Activated CD4-positive, alpha-beta T cell treated with anti-CD3 and anti-CD28 coated beads for 24 hours (primary cell): Measurements from ENCODE around the gene PCDHA13.
"Not testable (repeated sequence)": the region's sequence is repeated elsewhere in the genome, so short reads cannot be mapped to it uniquely, and the experiment has no call there.

Experiments used
- DNase-seq, 2 donors: peaks; one replicate each; pipeline ENCODE4 v3.0.0-alpha.2; 2020; ENCODE audit warnings: low read depth in 2 of 2

The PCDHA13 gene

GRCh38 chr5:140870221-140871201 lies 11.4 kb upstream of the PCDHA13 start:
- DNase-seq, result no peak

DNA sequence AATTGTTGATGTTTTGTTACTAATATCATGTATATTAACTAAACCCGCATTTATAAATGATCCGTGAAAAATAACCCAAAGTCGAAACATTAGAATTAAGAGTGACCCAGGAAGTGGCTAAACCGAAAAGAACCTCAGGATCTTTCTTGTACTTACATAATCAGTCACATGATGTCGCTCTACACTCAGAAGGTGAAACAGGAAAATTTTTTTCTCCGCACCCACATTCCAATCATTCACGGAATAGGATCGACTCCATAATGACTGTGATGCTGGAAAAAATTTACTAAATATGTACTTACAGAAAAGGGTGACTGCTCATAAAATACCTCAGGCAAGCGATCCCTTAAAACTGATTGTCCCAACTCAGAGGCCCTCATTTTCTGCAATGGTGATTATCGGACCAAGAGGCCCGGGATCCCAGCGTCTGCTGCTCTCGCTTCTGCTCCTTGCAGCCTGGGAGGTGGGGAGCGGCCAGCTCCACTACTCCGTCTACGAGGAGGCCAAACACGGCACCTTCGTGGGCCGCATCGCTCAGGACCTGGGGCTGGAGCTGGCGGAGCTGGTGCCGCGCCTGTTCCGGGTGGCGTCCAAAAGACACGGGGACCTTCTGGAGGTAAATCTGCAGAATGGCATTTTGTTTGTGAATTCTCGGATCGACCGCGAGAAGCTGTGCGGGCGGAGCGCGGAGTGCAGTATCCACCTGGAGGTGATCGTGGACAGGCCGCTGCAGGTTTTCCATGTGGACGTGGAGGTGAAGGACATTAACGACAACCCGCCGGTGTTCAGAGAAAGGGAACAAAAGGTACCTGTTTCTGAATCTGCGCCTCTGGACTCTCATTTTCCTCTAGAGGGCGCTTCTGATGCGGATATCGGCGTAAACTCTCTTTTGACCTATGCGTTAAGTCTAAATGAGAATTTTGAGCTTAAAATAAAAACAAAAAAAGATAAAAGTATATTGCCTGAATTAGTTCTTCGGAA lies 6.5 kb upstream of the PCDHA13 start, which contains the start of gene PCDHA12:
TSS of gene PCDHA12 (plus strand) at position 224 of the 981 bp plus-strand sequence. CDS start at position 389, 165 bp downstream.
- DNase-seq, result no peak

GRCh38 chr5:140876541-140877261 lies 5.2 kb upstream of the PCDHA13 start:
- not testable (repeated sequence) for DNase-seq

- DNase-seq, result no peak
These were observed 4.7 kb upstream of the PCDHA13 start for GRCh38 chr5:140877262-140877581.

DNA sequence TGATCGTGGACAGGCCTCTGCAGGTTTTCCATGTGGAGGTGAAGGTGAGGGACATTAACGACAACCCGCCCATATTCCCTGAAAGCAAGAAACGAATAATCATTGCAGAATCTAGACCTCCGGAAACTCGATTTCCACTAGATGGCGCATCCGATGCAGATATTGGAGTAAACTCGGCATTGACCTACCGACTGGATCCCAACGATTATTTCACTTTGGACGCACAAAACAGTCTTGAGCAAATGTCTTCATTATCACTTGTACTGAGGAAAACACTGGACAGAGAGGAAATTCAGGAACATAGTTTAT lies 621 bp downstream of the PCDHA13 start:
- no peak for DNase-seq

- DNase-seq, result no peak
These were observed 1.4 kb downstream of the PCDHA13 start for GRCh38 chr5:140883373-140883772.

- no peak for DNase-seq
These were observed 2.2 kb downstream of the PCDHA13 start for GRCh38 chr5:140883927-140884697.

GRCh38 chr5:140916325-140916724 lies 34.4 kb downstream of the PCDHA13 start:
- DNase-seq, result no peak

- DNase-seq, result no peak
These were observed 41.7 kb downstream of the PCDHA13 start for GRCh38 chr5:140923601-140924000.

- no peak for DNase-seq
These were observed 44.0 kb downstream of the PCDHA13 start, which contains the start of gene PCDHAC1 for GRCh38 chr5:140925806-140926442. Gene PCDHAC1, plus strand, starts transcription at chr5:140926299. Its CDS starts 594 bp downstream, at chr5:140926893.

GRCh38 chr5:140926443-140927227 lies 44.7 kb downstream of the PCDHA13 start:
- DNase-seq, result peak; percentile 6 to 28

- DNase-seq, result no peak
These were observed 45.3 kb downstream of the PCDHA13 start for GRCh38 chr5:140927228-140927573.
